Esophagus (tissue), 2 donors: ENCODE results near the gene GALNT9. TPM values are rescaled to one million over a fixed set of nuclear protein-coding genes. Genes with fewer than 3 reads are reported as not detected.
"Not testable (repeated sequence)": the region's sequence is repeated elsewhere in the genome, so short reads cannot be mapped to it uniquely, and the experiment has no call there.

Experiments used
- H3K27ac ChIP-seq, 2 donors: one replicate each; pipeline ENCODE4 v1.5.1; 2013; ENCODE audit warnings: low read depth in 2 of 2, mild to moderate bottlenecking in 2 of 2, inconsistent platforms in 1 of 2, low read length in 1 of 2, moderate library complexity in 1 of 2
- H3K27me3 ChIP-seq, 2 donors: one replicate each; pipeline ENCODE4 v1.6.1; 2013; ENCODE audit warnings: low read length in 2 of 2, control low read depth in 1 of 2, mild to moderate bottlenecking in 1 of 2; ENCODE audit not compliant: insufficient read depth in 2 of 2, control insufficient read depth in 1 of 2
- H3K36me3 ChIP-seq, 2 donors: one replicate each; pipeline ENCODE4 v1.6.1; 2013; ENCODE audit warnings: low read length in 1 of 2; ENCODE audit not compliant: control insufficient read depth in 2 of 2, insufficient read depth in 2 of 2
- H3K4me1 ChIP-seq, 2 donors: one replicate each; pipeline ENCODE4 v1.6.1; 2013; ENCODE audit warnings: low read length in 1 of 2; ENCODE audit not compliant: control insufficient read depth in 2 of 2, insufficient read depth in 2 of 2
- H3K4me3 ChIP-seq, 2 donors: one replicate each; pipeline ENCODE4 v1.5.1; 2013; ENCODE audit warnings: low read length in 2 of 2, mild to moderate bottlenecking in 2 of 2, low read depth in 1 of 2, moderate library complexity in 1 of 2
- H3K9me3 ChIP-seq, 2 donors: one replicate each; pipeline ENCODE4 v1.6.1; 2013; ENCODE audit warnings: mild to moderate bottlenecking in 2 of 2, low read depth in 1 of 2, low read length in 1 of 2, moderate library complexity in 1 of 2; ENCODE audit not compliant: control insufficient read depth in 2 of 2, insufficient read depth in 1 of 2
- WGBS, 2 donors: extraction: QIAGEN DNeasy Blood & Tissue Kit; methylation state at CpG; one replicate each; pipeline ENCODE4 v1.1.7; 2013; 5-methylcytosine and 5-hydroxymethylcytosine counted together
- polyA plus RNA-seq, 2 donors: library from polyadenylated mRNA; stranded (reverse); fragments of 200-250 nt; gene quantifications; one replicate each; pipeline ENCODE4 v1.2.3, GENCODE V29; 2013
- donor health status: healthy with polysubstance abuse.
- donor health status: Bipolar disorder and iron deficiency.

The GALNT9 gene
- polyA plus RNA-seq, 2 donors, result not detected

DNA sequence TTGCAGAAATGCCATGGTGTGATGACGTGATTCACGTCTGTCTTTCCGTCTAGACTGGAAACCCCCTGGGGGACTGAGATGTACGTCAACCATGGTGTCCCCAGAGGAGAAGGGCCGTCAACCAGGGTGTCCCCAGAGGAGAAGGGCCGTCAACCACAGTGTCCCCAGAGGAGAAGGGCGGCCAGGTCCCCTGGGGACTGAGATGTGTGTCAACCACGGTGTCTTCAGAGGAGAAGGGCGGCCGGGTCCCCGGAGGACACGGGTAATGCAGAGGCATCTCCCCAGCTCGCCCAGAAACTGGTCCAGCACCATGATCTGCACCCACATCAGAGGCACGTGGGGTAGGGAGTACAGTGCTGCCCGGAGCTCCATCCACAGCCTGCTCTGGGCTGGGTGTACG, 30.6 kb upstream of the GALNT9 start:
- no peaks in the 10 kb centered on the region for H3K27me3 ChIP-seq
- 74 to 83% methylated on average over 15 to 16 of the region's 16 CpGs for WGBS, 2 donors
- no peak overlapping the region for H3K27ac ChIP-seq
- no peaks in the 10 kb centered on the region for H3K36me3 ChIP-seq
- H3K4me3 ChIP-seq, result no peak overlapping the region
- H3K9me3 ChIP-seq, result peaks cover 7 to 20% of the 10 kb centered on the region in 2 donors
- no peaks in the 10 kb centered on the region for H3K4me1 ChIP-seq

DNA sequence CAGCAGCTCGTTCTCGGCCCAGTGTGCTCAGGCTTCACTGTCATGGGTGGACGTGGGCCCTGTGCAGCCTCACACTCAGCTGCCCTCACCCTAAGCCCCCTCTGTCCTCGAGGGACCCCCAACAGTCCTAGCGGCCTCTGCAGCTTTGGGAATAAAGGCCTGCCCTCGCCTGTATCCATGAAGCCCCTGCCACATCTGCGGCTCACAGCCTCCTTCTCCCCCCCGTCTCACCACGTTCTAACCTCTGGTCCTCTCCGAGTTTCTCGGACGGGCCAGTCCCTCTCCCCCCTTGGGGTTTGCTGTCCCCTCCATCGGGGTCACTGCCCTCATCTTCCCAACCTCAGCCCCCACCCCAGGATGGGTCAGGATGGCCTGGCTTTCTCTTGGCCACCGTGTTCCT, 30.2 kb upstream of the GALNT9 start:
- no peaks in the 10 kb centered on the region for H3K36me3 ChIP-seq
- no peak overlapping the region for H3K4me3 ChIP-seq
- no peak overlapping the region for H3K27ac ChIP-seq
- no peaks in the 10 kb centered on the region for H3K27me3 ChIP-seq
- H3K4me1 ChIP-seq, result no peaks in the 10 kb centered on the region
- peaks cover 7 to 20% of the 10 kb centered on the region in 2 donors for H3K9me3 ChIP-seq
- 89 to 92% methylated on average over 14 of the region's 14 CpGs for WGBS, 2 donors

DNA sequence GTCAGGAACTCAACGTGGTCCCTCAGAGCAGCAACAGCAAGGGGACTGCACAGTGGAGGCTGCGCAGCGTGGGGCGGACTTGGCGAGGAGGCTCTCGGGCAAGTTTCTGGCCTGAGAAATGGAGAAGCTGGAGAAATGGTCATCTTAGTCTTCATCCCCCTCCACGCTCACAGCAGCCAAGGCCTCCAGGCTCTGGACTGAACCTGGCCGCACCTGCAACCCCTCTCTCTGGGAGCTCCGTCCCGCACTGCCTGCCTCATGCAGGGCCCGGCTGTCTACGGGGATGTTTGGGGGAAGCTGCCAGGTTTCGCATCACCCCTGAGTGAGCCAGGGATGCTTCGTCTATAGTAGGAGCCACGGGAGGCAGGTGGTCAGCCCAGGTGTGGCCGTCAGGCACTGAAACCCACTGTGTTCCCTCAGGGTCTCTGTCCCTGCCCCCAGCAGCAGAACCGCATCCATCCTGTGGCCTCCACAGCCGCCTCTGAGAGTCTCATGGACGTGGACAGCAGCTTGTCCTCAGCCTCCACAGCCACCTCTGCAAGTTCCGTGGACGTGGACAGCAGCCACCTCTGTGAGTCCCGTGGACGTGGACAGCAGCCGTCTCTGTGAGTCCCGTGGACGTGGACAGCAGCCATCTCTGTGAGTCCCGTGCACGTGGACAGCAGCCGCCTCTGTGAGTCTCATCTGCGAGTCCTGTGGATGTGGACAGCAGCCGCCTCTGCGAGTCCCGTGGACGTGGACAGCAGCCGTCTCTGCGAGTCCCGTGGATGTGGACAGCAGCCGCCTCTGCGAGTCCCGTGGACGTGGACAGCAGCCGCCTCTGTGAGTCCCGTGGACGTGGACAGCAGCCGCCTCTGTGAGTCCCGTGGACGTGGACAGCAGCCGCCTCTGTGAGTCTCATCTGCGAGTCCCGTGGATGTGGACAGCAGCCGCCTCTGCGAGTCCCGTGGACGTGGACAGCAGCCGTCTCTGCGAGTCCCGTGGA, 29.1 kb upstream of the GALNT9 start:
- H3K27ac ChIP-seq, H3K4me3 ChIP-seq, H3K4me1 ChIP-seq, H3K27me3 ChIP-seq, H3K36me3 ChIP-seq: not testable (repeated sequence)
- H3K9me3 ChIP-seq, result peaks cover 3 to 14% of the 10 kb centered on the region in 2 donors
- 87 to 91% methylated on average over 26 to 57 of the region's 57 CpGs for WGBS, 2 donors

DNA sequence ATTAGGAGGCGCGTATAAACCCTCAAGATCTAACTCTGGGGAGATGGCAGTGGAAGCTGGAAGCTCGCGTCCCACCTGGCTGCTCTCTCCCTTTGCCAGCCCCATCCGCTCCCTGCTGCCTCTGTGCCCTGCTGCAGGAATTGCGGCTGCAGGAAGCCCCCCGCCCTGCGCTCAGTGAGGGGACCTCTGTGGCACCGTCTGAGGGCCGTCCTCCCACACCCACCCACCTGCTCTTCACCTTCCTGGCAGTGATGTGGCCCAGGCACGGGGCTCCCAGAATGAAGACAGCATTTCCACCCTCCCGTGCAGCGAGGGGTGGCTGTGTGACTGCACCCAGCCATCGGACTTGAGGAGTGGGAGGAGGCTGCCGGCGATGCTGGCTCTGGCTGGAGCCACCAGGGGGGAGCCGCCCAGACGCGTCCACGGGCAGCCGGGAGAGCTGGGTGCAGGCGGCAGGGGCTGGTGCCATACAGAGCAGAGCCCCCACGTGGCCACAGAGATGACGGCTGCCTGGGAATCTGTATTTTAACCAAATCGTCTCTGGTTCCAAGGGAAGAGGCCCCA, 28.3 kb upstream of the GALNT9 start:
- Histone ChIP-seq H3K27me3 (no peaks in the 10 kb centered on the region), H3K4me3 (no peak overlapping the region), H3K9me3 (peaks cover 0 to 12% of the 10 kb centered on the region in 2 donors), H3K4me1 (no peaks in the 10 kb centered on the region), H3K27ac (no peak overlapping the region), H3K36me3 (no peaks in the 10 kb centered on the region)
- WGBS, 2 donors, result 67 to 75% methylated on average over 24 to 25 of the region's 25 CpGs

DNA sequence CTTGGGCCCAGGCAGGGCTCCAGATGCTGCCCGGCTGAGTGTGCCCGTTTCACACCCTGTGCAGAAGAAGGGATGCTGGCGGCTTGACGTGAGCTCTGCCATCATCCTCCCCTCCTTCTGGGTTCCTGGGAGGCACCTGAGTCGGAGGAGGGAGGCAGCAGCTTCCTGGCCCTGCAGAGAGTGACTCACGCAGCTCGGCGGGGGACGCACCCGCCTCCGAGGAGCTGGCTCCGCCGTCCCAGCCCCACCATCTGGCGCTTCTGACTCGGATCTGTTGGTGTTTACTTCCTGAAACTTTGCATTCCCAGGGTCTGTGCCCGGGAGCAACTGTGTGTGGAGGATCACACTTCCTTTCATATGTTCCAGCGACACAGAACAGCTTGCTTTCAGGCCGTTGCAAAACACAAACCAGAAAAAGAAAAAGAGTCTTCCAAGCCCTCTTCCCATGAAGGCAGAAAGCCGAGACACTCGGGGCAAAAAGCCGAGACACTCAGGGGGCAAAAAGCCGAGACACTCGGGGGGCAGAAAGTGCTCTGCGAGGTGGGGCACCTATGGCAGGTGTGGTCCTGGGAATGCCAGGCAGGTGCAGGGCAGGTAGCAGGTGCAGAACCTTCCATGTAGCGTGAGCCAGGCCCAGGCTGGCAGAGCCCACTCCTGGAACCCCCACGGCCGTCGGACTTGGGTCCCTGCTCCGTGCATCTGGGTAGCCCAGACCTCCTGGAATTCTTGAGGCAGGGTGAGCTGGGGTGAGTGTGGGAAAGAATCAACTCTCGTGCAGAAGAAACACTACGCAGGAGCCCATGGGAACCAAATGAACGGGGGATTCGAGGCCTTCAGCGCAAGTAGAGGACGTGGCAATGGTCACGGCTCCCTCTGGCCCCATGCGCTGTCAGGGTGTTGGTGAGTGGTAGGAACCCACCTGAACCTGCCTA, 27.6 kb upstream of the GALNT9 start:
- Histone ChIP-seq H3K9me3 (peaks cover 0 to 12% of the 10 kb centered on the region in 2 donors), H3K27ac (no peak overlapping the region), H3K4me1 (no peaks in the 10 kb centered on the region), H3K4me3 (no peak overlapping the region), H3K36me3 (no peaks in the 10 kb centered on the region), H3K27me3 (no peaks in the 10 kb centered on the region)
- WGBS, 2 donors, result 34 to 38% methylated on average over 37 of the region's 37 CpGs

DNA sequence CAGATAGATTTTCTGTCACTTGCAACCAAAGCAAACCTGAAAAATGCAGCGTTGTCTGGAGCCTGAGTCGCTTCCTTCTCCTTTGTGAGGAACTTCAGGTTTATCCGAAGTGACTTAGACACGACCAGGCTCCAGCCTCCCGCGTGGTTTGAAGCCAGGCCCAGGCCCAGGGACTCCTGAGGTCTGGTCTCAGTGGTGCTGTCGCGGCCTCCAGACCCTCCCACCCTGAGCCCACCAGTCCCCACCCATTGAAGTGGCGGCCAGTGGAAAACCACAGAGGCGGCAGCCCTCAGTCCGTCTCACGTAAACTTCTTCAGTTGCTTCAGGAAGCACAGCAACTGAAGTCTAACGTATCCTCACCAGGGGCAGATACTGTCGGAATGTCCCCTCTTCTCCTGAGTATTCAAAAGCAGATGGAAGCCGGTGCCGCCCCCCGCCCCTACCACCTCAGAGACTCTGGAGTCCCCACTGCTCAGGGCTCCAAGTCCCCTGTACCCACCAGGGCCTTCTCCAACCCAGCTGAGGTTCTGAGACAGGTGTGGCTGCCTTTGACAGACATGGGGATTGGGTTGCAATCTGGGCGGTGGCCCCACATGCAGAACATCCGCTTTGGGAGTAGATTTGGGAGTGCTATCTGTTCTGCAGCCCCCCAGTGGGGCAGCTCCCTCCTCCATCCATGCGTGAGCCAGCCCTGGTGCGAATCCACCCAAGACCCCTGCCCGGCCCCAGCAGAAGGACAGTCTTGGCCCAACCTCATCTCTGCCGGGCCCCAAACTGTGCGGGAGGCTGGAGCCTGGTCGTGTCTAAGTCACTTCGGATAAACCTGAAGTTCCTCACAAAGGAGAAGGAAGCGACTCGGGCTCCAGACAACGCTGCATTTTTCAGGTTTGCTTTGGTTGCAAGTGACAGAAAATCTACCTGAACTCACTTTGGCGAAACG, 26.6 kb upstream of the GALNT9 start:
- peaks cover 0 to 8% of the 10 kb centered on the region in 2 donors for H3K9me3 ChIP-seq
- H3K36me3 ChIP-seq, result no peaks in the 10 kb centered on the region
- H3K4me3 ChIP-seq, result no peak overlapping the region
- 81 to 86% methylated on average over 31 of the region's 31 CpGs for WGBS, 2 donors
- no peaks in the 10 kb centered on the region for H3K27me3 ChIP-seq
- no peak overlapping the region for H3K27ac ChIP-seq
- no peaks in the 10 kb centered on the region for H3K4me1 ChIP-seq

DNA sequence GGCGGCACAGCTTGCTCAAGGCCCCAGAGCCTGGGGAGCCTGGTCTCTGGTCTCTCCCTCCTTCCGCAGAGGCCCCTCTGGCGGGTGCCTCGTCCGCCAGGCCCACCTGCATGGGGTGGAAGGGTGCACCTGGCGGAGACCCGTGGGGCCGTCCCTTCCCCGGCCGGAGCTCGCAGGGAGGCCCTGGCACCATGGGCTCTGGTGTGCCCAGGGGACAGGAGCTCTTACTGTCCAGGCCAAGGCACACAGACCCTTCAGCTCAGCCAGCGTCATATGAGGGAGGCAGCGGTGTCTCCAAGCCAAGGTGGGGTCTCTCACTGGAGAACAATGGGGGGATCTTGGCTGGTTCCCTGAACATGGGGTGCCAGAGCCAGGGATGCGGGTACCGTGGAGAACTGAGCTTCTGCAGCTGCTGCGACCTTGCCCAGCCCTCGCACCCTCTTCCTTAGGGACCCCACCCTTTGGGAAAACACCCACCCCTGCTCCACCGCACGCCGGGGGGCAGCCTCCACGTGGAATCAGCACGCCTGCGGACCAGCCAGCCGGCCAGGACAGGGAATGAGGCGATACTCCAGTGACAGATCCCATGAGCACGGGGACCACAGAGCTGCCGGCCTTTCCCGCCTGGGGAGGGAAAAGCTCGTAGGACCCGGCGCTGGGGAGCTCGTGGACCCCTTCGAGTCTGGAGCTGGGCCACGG, 25.7 kb upstream of the GALNT9 start:
- H3K4me1 ChIP-seq, result no peaks in the 10 kb centered on the region
- H3K4me3 ChIP-seq, result no peak overlapping the region
- WGBS, 2 donors, result 84 to 89% methylated on average over 34 of the region's 34 CpGs
- no peak overlapping the region for H3K27ac ChIP-seq
- H3K9me3 ChIP-seq, result peaks cover 0 to 8% of the 10 kb centered on the region in 2 donors
- H3K27me3 ChIP-seq, result no peaks in the 10 kb centered on the region
- no peaks in the 10 kb centered on the region for H3K36me3 ChIP-seq

DNA sequence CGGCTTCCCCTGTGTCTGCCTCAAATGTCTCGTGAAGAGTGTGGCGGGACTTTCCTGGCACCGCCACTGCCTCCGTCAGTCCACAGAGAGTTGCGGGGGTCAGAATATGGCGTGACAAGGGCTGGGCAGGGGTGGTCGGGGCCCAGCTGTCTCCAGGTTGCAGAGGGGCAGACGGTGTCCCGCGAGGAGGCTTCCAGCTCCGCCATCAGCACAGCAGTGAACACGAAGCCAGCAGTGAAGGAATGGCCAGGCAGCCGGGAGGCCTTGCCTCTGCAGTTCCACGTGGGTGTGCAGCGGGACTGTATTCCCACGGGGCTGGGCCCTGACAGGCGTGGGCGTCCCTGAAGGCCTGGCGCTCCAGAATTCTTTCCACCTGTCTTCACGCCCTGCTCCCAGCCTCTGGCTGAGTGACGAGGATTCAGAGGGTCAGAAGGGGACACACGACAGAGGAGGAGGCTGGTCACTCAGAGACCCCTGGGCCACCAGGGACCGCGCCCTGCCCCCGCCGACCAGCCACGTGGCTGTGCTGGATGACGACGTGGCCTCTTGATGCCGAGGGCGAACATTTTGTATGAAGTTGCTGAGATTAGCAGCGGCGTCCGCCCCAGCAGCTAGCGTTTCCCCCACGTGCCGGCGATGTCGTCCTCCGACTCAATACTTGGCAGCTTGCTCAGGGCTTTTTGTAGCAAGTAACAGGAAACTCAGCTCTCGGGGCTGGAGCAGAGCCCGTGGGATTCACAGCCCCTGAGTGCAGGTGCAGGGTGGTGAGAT, 25.0 kb upstream of the GALNT9 start:
- no peaks in the 10 kb centered on the region for H3K36me3 ChIP-seq
- H3K4me3 ChIP-seq, result no peak overlapping the region
- WGBS, 2 donors, result 74% methylated on average over 43 of the region's 43 CpGs
- no peaks in the 10 kb centered on the region for H3K27me3 ChIP-seq
- peaks cover 0 to 7% of the 10 kb centered on the region in 2 donors for H3K9me3 ChIP-seq
- H3K4me1 ChIP-seq, result no peaks in the 10 kb centered on the region
- H3K27ac ChIP-seq, result no peak overlapping the region
